ENCODE measurements around the gene MAP7D1.

DNA sequence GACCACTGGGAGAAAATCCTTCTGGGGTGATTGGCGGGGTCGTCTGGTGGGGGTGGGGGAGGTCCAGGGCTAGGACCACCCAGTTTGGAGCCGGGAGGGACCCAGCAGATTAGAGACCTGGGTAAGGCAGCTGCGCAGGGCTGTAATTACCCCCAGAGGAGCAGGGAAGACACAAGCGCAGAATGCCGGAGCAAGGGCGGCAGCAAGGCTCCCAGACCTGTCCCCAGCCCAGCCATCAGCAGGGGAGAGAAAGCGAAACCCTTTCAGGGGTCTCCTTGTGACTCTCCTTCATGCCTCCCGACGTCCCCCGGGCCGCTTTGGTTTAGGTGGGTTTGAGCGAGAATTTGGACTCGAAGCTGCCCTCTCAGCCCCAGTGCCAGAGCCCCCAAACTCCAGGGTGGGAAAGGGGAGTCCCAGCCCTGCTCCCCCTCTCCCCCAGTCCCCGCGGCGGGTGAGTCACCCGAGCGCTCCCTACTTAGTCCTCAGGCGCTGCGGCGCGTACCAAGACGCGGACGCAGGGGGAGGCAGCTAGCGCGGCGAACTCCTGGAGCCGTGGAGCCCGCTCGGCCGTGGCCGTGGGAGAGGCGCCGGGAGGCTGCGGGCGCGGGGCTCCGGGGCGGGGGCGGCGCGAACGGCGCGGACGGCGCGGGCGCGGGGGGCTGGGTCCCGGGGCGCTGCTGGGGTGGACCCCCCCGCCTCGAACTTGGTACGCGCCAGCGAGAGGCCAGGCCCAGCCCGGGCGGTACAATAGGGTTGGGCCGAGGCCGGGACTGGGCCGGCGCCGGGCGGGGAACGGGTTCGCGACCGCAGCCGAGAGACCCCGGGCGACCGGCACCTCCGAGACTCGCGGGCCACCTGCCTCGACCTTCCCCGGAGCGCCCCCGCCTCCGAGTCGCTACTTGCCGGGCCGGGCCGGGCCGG lies at the start of gene MAP7D1:
- TF ChIP-seq, protein P1, sequence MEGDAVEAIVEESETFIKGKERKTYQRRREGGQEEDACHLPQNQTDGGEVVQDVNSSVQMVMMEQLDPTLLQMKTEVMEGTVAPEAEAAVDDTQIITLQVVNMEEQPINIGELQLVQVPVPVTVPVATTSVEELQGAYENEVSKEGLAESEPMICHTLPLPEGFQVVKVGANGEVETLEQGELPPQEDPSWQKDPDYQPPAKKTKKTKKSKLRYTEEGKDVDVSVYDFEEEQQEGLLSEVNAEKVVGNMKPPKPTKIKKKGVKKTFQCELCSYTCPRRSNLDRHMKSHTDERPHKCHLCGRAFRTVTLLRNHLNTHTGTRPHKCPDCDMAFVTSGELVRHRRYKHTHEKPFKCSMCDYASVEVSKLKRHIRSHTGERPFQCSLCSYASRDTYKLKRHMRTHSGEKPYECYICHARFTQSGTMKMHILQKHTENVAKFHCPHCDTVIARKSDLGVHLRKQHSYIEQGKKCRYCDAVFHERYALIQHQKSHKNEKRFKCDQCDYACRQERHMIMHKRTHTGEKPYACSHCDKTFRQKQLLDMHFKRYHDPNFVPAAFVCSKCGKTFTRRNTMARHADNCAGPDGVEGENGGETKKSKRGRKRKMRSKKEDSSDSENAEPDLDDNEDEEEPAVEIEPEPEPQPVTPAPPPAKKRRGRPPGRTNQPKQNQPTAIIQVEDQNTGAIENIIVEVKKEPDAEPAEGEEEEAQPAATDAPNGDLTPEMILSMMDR (IDR thresholded peaks at IDR 0.05), result no peak
- TF ChIP-seq POLR2AphosphoS5 (IDR thresholded peaks at IDR 0.05), result peak; percentile 81 to 98 (median 95)
- TF ChIP-seq EP300 (IDR thresholded peaks at IDR 0.05), result no peak
- peak; percentile 97 for TF ChIP-seq POLR2A (IDR thresholded peaks at IDR 0.05)
